PC-9 (cell line): ENCODE results near the gene RASEF.

Experiments
- EZH2 ChIP-seq: fragments of 200-600 bp; sonication (generic); IDR thresholded peaks from 2 replicates; pipeline ENCODE4 v1.8.0; 2017; ENCODE audit warnings: antibody characterized with exemption, low read depth
- TF ChIP-seq, protein P1 (sequence below): fragments of 200-600 bp; sonication (generic); conservative IDR thresholded peaks from 2 replicates; pipeline ENCODE4 v1.6.1; 2017; ENCODE audit warnings: mixed run types, antibody characterized with exemption, mild to moderate bottlenecking, moderate library complexity

DNA sequence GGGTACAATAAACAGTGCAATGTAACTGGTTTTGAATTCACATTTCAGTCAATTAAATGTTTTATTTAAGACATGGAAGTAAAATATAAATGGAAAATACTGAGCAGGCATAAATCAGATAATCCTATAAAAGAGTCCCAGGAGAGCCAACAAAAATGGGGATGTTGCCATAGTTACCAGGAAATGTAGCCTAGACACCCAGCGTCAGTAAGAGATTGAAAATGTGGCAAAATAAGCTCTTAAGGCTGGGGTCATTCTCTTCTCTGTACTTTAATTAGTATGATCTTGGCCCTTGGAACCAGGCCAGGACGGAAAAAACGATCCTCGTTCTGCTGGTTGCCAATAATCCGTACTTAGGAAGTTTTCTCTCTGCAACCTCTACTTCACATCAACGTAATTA, 18.9 kb upstream of the RASEF start:
- TF ChIP-seq EZH2: no peak
- TF ChIP-seq, protein P1, sequence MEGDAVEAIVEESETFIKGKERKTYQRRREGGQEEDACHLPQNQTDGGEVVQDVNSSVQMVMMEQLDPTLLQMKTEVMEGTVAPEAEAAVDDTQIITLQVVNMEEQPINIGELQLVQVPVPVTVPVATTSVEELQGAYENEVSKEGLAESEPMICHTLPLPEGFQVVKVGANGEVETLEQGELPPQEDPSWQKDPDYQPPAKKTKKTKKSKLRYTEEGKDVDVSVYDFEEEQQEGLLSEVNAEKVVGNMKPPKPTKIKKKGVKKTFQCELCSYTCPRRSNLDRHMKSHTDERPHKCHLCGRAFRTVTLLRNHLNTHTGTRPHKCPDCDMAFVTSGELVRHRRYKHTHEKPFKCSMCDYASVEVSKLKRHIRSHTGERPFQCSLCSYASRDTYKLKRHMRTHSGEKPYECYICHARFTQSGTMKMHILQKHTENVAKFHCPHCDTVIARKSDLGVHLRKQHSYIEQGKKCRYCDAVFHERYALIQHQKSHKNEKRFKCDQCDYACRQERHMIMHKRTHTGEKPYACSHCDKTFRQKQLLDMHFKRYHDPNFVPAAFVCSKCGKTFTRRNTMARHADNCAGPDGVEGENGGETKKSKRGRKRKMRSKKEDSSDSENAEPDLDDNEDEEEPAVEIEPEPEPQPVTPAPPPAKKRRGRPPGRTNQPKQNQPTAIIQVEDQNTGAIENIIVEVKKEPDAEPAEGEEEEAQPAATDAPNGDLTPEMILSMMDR: no peak
